ENCODE data around the gene ESRRB. TPM values are rescaled to one million over a fixed set of nuclear protein-coding genes. Genes with fewer than 3 reads are reported as not detected.
A peak's percentile ranks its signal among the peaks of the same experiment; 100 is the strongest.

Gene ESRRB
- total and polyA plus RNA-seq, 11 donors, result 4.1 to 16.9 (median 7.9) TPM

GRCh38 chr14:76498463-76498935, 122.6 kb downstream of the ESRRB start:
- ATAC-seq, result no peak
- intact Hi-C loops (cut with DNase I), result no loop called here
- no peak for TF ChIP-seq CTCF (IDR thresholded peaks at IDR 0.05)
- TF ChIP-seq POLR2A (IDR thresholded peaks at IDR 0.05), result no peak

GRCh38 chr14:76498976-76499375, 123.0 kb downstream of the ESRRB start:
- intact Hi-C loops (cut with DNase I), result no loop called here
- ATAC-seq (peak in 2 of 4 donors; percentile 14 to 23), DNase-seq (no peak)
- no peaks in the 10 kb centered on the region for H3K9me3 ChIP-seq
- WGBS, 4 donors, result 93 to 100% (median 94%) methylated on average over 11 to 12 of the region's 12 CpGs
- no peaks in the 10 kb centered on the region for H3K36me3 ChIP-seq
- TF ChIP-seq POLR2A (IDR thresholded peaks at IDR 0.05), result no peak
- TF ChIP-seq CTCF (IDR thresholded peaks at IDR 0.05), result no peak
- no peak overlapping the region for H3K27ac ChIP-seq
- no peak overlapping the region for H3K4me3 ChIP-seq
- no peaks in the 10 kb centered on the region for H3K27me3 ChIP-seq
- peaks cover 0 to 13% (median 4%) of the 10 kb centered on the region in 12 donors for H3K4me1 ChIP-seq

More at GRCh38 chr14:76498463-76498935, 122.6 kb downstream of the ESRRB start:
- WGBS, 4 donors, result 87 to 98% (median 94%) methylated on average over 5 to 13 of the region's 13 CpGs
- H3K27ac ChIP-seq, result no peak overlapping the region
- no peak overlapping the region for H3K4me3 ChIP-seq
- no peaks in the 10 kb centered on the region for H3K36me3 ChIP-seq
- no peak for DNase-seq
- H3K27me3 ChIP-seq, result no peaks in the 10 kb centered on the region
- H3K4me1 ChIP-seq, result peaks cover 0 to 13% (median 4%) of the 10 kb centered on the region in 12 donors
- H3K9me3 ChIP-seq, result no peaks in the 10 kb centered on the region

GRCh38 chr14:76499399-76499798, 123.5 kb downstream of the ESRRB start:
- intact Hi-C loops (cut with DNase I), result no loop called here
- no peak overlapping the region for H3K4me3 ChIP-seq
- no peaks in the 10 kb centered on the region for H3K9me3 ChIP-seq
- TF ChIP-seq POLR2A (IDR thresholded peaks at IDR 0.05) (no peak), CTCF (IDR thresholded peaks at IDR 0.05) (no peak)
- DNase-seq, result no peak
- H3K27me3 ChIP-seq, result no peaks in the 10 kb centered on the region
- peaks cover 0 to 13% (median 4%) of the 10 kb centered on the region in 12 donors for H3K4me1 ChIP-seq
- H3K36me3 ChIP-seq, result no peaks in the 10 kb centered on the region
- no peak overlapping the region for H3K27ac ChIP-seq
- WGBS, 4 donors, result 86 to 92% (median 90%) methylated on average over 7 to 8 of the region's 8 CpGs
- ATAC-seq, result no peak

- WGBS, 4 donors, result 31 to 58% (median 38%) methylated on average over 4 to 6 of the region's 6 CpGs
- peak in 4 of 5 donors; percentile 14 to 44 (median 32) for DNase-seq
- peak in 3 of 4 donors; percentile 52 to 69 (median 67) for ATAC-seq
- Histone ChIP-seq H3K27ac (no peak overlapping the region), H3K27me3 (no peaks in the 10 kb centered on the region), H3K4me1 (peaks cover 0 to 13% (median 4%) of the 10 kb centered on the region in 12 donors), H3K4me3 (no peak overlapping the region), H3K9me3 (no peaks in the 10 kb centered on the region), H3K36me3 (no peaks in the 10 kb centered on the region)
- TF ChIP-seq CTCF (IDR thresholded peaks at IDR 0.05), result no peak
- no peak for TF ChIP-seq POLR2A (IDR thresholded peaks at IDR 0.05)
- intact Hi-C loops (cut with DNase I), result no loop called here
Measured at GRCh38 chr14:76500011-76500410, 124.1 kb downstream of the ESRRB start.

All from heart left ventricle (tissue), 16 donors.